CD14-positive monocyte (primary cell): Measurements from ENCODE around the gene BACH1. TPM values are rescaled to one million over a fixed set of nuclear protein-coding genes. Genes with fewer than 3 reads are reported as not detected.

Source experiments
- DNase-seq, 3 donors: peaks; one replicate each; pipeline ENCODE4 v3.0.0-alpha.2; 2011 to 2022
- H2AFZ ChIP-seq: 2 replicates; pipeline ENCODE4 v1.6.0; 2012; ENCODE audit warnings: mild to moderate bottlenecking, low read depth, low read length, inconsistent platforms; ENCODE audit not compliant: insufficient read depth, poor library complexity, severe bottlenecking
- H3K27ac ChIP-seq, 2 donors: 1 replicate in 1 of 2; 2 replicates in 1 of 2; pipeline ENCODE4 v1.5.1; 2012 to 2013; ENCODE audit warnings: low read length in 2 of 2, control low read depth in 1 of 2, inconsistent platforms in 1 of 2, low read depth in 1 of 2, mild to moderate bottlenecking in 1 of 2
- H3K27me3 ChIP-seq, 2 donors: one replicate each; pipeline versions ENCODE4 v1.6.0 to v1.6.1; 2011 to 2013; ENCODE audit warnings: low read length in 2 of 2; ENCODE audit not compliant: control insufficient read depth in 2 of 2, insufficient read depth in 2 of 2
- H3K36me3 ChIP-seq, 2 donors: replicated peaks in 1 of 2; 1 replicate in 1 of 2; 2 replicates in 1 of 2; pipeline versions ENCODE4 v1.5.1 to v1.6.1; 2012 to 2013; ENCODE audit warnings: low read length in 2 of 2, control low read depth in 1 of 2, inconsistent platforms in 1 of 2, mild to moderate bottlenecking in 1 of 2; ENCODE audit not compliant: insufficient read depth in 2 of 2, control insufficient read depth in 1 of 2
- H3K4me1 ChIP-seq, 2 donors: 1 replicate in 1 of 2; 2 replicates in 1 of 2; pipeline versions ENCODE4 v1.5.1 to v1.6.1; 2012 to 2013; ENCODE audit warnings: low read length in 2 of 2, control low read depth in 1 of 2, inconsistent platforms in 1 of 2, mild to moderate bottlenecking in 1 of 2, moderate library complexity in 1 of 2; ENCODE audit not compliant: insufficient read depth in 2 of 2, control insufficient read depth in 1 of 2
- H3K4me2 ChIP-seq: replicated peaks from 2 replicates; pipeline ENCODE3; 2012; ENCODE audit warnings: low read length, moderate library complexity, mild to moderate bottlenecking; ENCODE audit not compliant: poor library complexity, severe bottlenecking; ENCODE audit errors: extremely low read depth
- H3K4me3 ChIP-seq, 3 experiments: fragments of 200-600 bp in 1 of 3; sonication (generic) in 1 of 3; replicated peaks in 1 of 3; 1 replicate in 2 of 3; 2 replicates in 1 of 3; pipeline ENCODE4 v1.5.1; 2011 to 2013; ENCODE audit warnings: low read length in 3 of 3, mild to moderate bottlenecking in 3 of 3, control low read depth in 2 of 3, low read depth in 2 of 3, inconsistent platforms in 1 of 3, moderate library complexity in 1 of 3
- H3K79me2 ChIP-seq: 2 replicates; pipeline ENCODE4 v1.6.0; 2012; ENCODE audit warnings: mild to moderate bottlenecking, control low read depth, inconsistent platforms, low read length, moderate library complexity; ENCODE audit not compliant: insufficient read depth
- H3K9ac ChIP-seq: 2 replicates; pipeline ENCODE4 v1.6.0; 2017; ENCODE audit warnings: low read length, mild to moderate bottlenecking; ENCODE audit not compliant: insufficient read depth, poor library complexity, severe bottlenecking
- H3K9me3 ChIP-seq, 2 donors: replicated peaks in 1 of 2; 1 replicate in 1 of 2; 2 replicates in 1 of 2; pipeline versions ENCODE4 v1.5.1 to v1.6.1; 2012 to 2013; ENCODE audit warnings: low read length in 2 of 2, control low read depth in 1 of 2; ENCODE audit not compliant: control insufficient read depth in 1 of 2, insufficient read depth in 1 of 2
- H4K20me1 ChIP-seq: 2 replicates; pipeline ENCODE4 v1.6.0; 2012; ENCODE audit warnings: mild to moderate bottlenecking, low read length, control low read depth, moderate library complexity; ENCODE audit not compliant: insufficient read depth
- H3K27ac Mint-ChIP-seq, 7 donors: one replicate each; pipeline ENCODE4 v1.8.0; 2020; ENCODE audit warnings: mild to moderate bottlenecking in 7 of 7, mixed read lengths in 7 of 7, moderate library complexity in 6 of 7, inconsistent platforms in 2 of 7
- H3K27me3 Mint-ChIP-seq, 3 donors: one replicate each; pipeline ENCODE4 v1.8.0; 2021 to 2022; ENCODE audit warnings: low read depth in 3 of 3, mild to moderate bottlenecking in 3 of 3, mixed read lengths in 3 of 3, moderate library complexity in 3 of 3, inconsistent platforms in 1 of 3
- H3K36me3 Mint-ChIP-seq, 2 donors: one replicate each; pipeline ENCODE4 v1.8.0; 2020; ENCODE audit warnings: mixed read lengths in 2 of 2, inconsistent platforms in 1 of 2, mild to moderate bottlenecking in 1 of 2
- H3K4me1 Mint-ChIP-seq: one replicate; pipeline ENCODE4 v1.8.0; 2020; ENCODE audit warnings: mild to moderate bottlenecking, mixed read lengths
- H3K4me3 Mint-ChIP-seq, 2 donors: one replicate each; pipeline ENCODE4 v1.8.0; 2020; ENCODE audit warnings: mild to moderate bottlenecking in 2 of 2, mixed read lengths in 2 of 2, moderate library complexity in 1 of 2
- H3K9me3 Mint-ChIP-seq, 7 donors: one replicate each; pipeline ENCODE4 v1.8.0; 2020 to 2022; ENCODE audit warnings: mixed read lengths in 7 of 7, mild to moderate bottlenecking in 6 of 7, moderate library complexity in 6 of 7, inconsistent platforms in 2 of 7
- WGBS: methylation state at CpG from one replicate; pipeline ENCODE4 v1.1.5; 2013; ENCODE audit warnings: missing lambda C conversion rate; ENCODE audit not compliant: insufficient coverage; 5-methylcytosine and 5-hydroxymethylcytosine counted together
- intact Hi-C, 2 donors: fragments of 100-400 bp; cut with micrococcal nuclease; formaldehyde crosslinking; loops; one replicate each; pipeline versions ENCODE4 v1.15.0 to v1.15.1; 2023
- polyA plus RNA-seq, 3 donors: library from polyadenylated mRNA; depleted of rRNA in 1 of 3; unstranded in 2 of 3; stranded (reverse) in 1 of 3; fragments of 300-500 nt in 2 of 3; fragments of >200 nt in 1 of 3; fragmentation: Illumina TruSeq in 2 of 3; gene quantifications; 1 replicate in 2 of 3; 2 replicates in 1 of 3; pipeline ENCODE4 v1.2.3, GENCODE V29; 2012 to 2021
- TF ChIP-seq, protein P1 (sequence below): fragments of 200-600 bp; IDR thresholded peaks from one replicate; pipeline ENCODE4 v1.8.0; 2022; ENCODE audit warnings: antibody characterized with exemption, mild to moderate bottlenecking

Gene BACH1
- polyA plus RNA-seq, 3 donors = 69.2 to 199 (median 148) TPM

DNA sequence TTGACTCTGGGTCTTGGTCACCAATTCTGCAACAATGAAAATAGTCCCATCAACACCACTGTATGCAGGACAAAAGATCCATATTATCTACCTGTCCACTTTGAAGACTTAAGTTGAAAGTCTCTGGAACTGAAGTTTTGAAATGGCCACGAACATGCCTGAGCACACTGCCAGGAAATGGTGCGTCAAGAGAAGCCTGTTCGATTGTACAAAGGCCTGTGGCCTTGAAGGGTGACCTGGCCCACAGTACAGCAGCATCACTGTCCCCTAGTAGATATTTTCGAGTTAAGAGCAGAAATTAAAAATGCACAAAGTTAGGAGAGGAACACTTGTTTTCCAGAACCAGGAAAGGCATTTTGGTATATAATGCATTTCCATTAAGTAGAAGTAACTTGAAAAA lies 78.5 kb downstream of the BACH1 start:
- H3K9me3 ChIP-seq = peaks cover 0 to 5% of the 10 kb centered on the region in 2 donors
- intact Hi-C loops = no loop called here
- H2AFZ ChIP-seq = no peak overlapping the region
- Mint-ChIP-seq H3K36me3 (peaks cover 44 to 62% of the 10 kb centered on the region in 2 donors), H3K9me3 (peaks cover 0 to 11% (median 8%) of the 10 kb centered on the region in 7 donors), H3K27me3 (peaks cover 0 to 2% (median 2%) of the 10 kb centered on the region in 3 donors), H3K4me3 (no peak overlapping the region), H3K27ac (peak overlapping the region in 1 of 7 donors; percentile 10), H3K4me1 (peaks cover 20% of the 10 kb centered on the region)
- no peak for DNase-seq
- H3K27me3 ChIP-seq = no peaks in the 10 kb centered on the region
- H3K36me3 ChIP-seq = peaks cover 11 to 53% of the 10 kb centered on the region in 2 donors
- no peaks in the 10 kb centered on the region for H3K79me2 ChIP-seq
- H3K4me2 ChIP-seq = no peak overlapping the region
- peaks cover 5 to 7% of the 10 kb centered on the region in 2 donors for H3K4me1 ChIP-seq
- whole genome bisulfite sequencing = 74% methylated on average over 3 of the region's 4 CpGs
- no peak overlapping the region for H3K4me3 ChIP-seq
- no peak overlapping the region for H3K27ac ChIP-seq
- no peaks in the 10 kb centered on the region for H4K20me1 ChIP-seq
- no peak overlapping the region for H3K9ac ChIP-seq
- TF ChIP-seq, protein P1, sequence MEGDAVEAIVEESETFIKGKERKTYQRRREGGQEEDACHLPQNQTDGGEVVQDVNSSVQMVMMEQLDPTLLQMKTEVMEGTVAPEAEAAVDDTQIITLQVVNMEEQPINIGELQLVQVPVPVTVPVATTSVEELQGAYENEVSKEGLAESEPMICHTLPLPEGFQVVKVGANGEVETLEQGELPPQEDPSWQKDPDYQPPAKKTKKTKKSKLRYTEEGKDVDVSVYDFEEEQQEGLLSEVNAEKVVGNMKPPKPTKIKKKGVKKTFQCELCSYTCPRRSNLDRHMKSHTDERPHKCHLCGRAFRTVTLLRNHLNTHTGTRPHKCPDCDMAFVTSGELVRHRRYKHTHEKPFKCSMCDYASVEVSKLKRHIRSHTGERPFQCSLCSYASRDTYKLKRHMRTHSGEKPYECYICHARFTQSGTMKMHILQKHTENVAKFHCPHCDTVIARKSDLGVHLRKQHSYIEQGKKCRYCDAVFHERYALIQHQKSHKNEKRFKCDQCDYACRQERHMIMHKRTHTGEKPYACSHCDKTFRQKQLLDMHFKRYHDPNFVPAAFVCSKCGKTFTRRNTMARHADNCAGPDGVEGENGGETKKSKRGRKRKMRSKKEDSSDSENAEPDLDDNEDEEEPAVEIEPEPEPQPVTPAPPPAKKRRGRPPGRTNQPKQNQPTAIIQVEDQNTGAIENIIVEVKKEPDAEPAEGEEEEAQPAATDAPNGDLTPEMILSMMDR = no peak

DNA sequence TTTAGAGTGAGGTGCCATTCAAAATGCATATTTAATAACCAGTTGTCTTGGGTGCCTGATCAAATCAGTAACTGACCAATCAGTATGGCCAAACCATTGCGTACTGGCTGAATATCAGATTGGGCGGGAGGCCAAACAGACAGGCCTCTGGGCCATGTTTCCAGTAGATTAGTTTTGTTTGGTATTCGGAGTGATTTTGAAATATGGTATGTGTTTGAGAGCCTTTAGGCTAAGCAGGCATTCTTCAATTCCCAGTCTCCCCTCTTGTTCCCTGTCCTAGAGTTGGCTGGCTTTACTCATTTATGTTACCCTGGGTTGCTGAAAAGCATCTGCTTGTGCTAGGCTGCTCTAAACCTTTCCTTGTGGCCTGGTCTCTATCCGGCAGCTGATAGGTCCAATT lies 80.1 kb downstream of the BACH1 start:
- Histone ChIP-seq H4K20me1 (no peaks in the 10 kb centered on the region), H3K27ac (no peak overlapping the region), H3K4me2 (no peak overlapping the region), H3K4me3 (no peak overlapping the region), H3K27me3 (no peaks in the 10 kb centered on the region), H3K4me1 (peaks cover 5 to 7% of the 10 kb centered on the region in 2 donors), H3K9ac (no peak overlapping the region), H3K36me3 (peaks cover 2 to 49% of the 10 kb centered on the region in 2 donors), H3K79me2 (no peaks in the 10 kb centered on the region), H2AFZ (no peak overlapping the region), H3K9me3 (peaks cover 0 to 5% of the 10 kb centered on the region in 2 donors)
- Mint-ChIP-seq H3K9me3 (peaks cover 0 to 11% (median 8%) of the 10 kb centered on the region in 7 donors), H3K36me3 (peaks cover 37 to 57% of the 10 kb centered on the region in 2 donors), H3K4me1 (peaks cover 19% of the 10 kb centered on the region), H3K27me3 (peaks cover 0 to 2% (median 2%) of the 10 kb centered on the region in 3 donors), H3K4me3 (no peak overlapping the region), H3K27ac (no peak overlapping the region)
- no peak for DNase-seq
- TF ChIP-seq, protein P1 = no peak
- WGBS = 100% methylated on average over 3 of the region's 4 CpGs
- intact Hi-C loops = no loop called here
